ENCODE measurements around the gene CFD.
"Not testable (repeated sequence)": the region's sequence is repeated elsewhere in the genome, so short reads cannot be mapped to it uniquely, and the experiment has no call there.

Gene CFD

DNA sequence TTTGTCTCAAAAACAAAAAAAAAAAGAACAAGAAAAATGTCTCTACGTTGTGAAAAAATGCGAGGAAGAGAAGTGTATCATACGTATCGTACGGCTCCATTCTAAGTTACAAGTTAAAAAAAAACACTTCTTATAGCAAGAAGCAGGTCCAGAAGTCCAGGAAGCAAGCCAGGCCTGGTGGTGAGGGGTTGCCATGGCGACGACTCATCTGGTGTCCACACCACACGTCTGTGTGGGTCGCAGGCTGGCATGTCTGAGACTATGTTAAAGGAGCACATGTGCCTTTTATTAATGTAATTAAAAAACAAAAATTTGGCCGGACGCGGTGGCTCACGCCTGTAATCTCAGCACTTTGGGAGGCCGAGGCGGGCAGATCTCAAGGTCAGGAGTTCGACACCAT is 27.6 kb downstream of the CFD start:
- no peak overlapping the region for H3K27ac ChIP-seq (ENCODE audit: insufficient read depth in 1 of 2, low read depth in 1 of 2, low read length in 2 of 2, poor library complexity in 1 of 2, severe bottlenecking in 2 of 2)
- 98% methylated on average over 7 of the region's 16 CpGs for WGBS (ENCODE audit: insufficient coverage)
- H3K4me1 ChIP-seq (ENCODE audit: control extremely low read depth in 1 of 4, control insufficient read depth in 4 of 4, insufficient read depth in 4 of 4, low read length in 3 of 4), result peaks cover 0 to 5% (median 3%) of the 10 kb centered on the region in 4 experiments
- ChIA-PET POLR2A (no interaction called here), CTCF (no interaction called here)
- H3K4me3 ChIP-seq (ENCODE audit: control insufficient read depth in 1 of 7, extremely low read depth in 1 of 7, insufficient read depth in 4 of 7, low read depth in 2 of 7, low read length in 6 of 7), result no peak overlapping the region
- H3K9me3 ChIP-seq (ENCODE audit: control extremely low read depth in 1 of 5, control insufficient read depth in 4 of 5, insufficient read depth in 2 of 5, low read depth in 1 of 5, low read length in 4 of 5), result no peaks in the 10 kb centered on the region
- peaks cover 10 to 80% (median 46%) of the 10 kb centered on the region in 4 experiments for H3K36me3 ChIP-seq (ENCODE audit: control insufficient read depth in 4 of 4, insufficient read depth in 4 of 4, low read length in 3 of 4)
- DNase-seq, result no peak
- no peaks in the 10 kb centered on the region for H3K27me3 ChIP-seq (replicated peaks in 2 of 5; ENCODE audit: control insufficient read depth in 4 of 5, insufficient read depth in 5 of 5, low read length in 4 of 5)

DNA sequence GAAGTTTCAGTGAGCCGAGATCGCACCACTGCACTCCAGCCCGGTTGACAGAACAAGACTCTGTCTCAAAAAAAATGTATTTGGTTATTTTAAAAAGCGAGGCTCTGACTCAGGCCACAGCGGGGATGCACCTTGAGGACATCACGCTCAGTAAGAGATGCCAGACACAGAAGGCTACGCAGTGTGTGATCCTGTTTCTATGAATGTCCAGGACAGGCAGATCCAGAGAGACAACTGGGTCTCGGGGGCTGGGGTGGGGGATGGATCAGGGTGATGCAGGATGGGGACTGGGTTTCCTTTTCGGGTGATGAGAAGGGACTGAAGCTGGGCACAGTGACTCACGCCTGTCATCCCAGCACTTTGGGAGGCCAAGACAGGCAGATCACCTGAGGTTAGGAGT is 28.1 kb downstream of the CFD start:
- peaks cover 0 to 8% (median 6%) of the 10 kb centered on the region in 4 experiments for H3K4me1 ChIP-seq (ENCODE audit: control extremely low read depth in 1 of 4, control insufficient read depth in 4 of 4, insufficient read depth in 4 of 4, low read length in 3 of 4)
- H3K27ac ChIP-seq (ENCODE audit: insufficient read depth in 1 of 2, low read depth in 1 of 2, low read length in 2 of 2, poor library complexity in 1 of 2, severe bottlenecking in 2 of 2), result no peak overlapping the region
- POLR2A ChIA-PET, result no interaction called here
- 97% methylated on average over 9 of the region's 10 CpGs for WGBS (ENCODE audit: insufficient coverage)
- H3K4me3 ChIP-seq (ENCODE audit: control insufficient read depth in 1 of 7, extremely low read depth in 1 of 7, insufficient read depth in 4 of 7, low read depth in 2 of 7, low read length in 6 of 7), result no peak overlapping the region
- H3K9me3 ChIP-seq (ENCODE audit: control extremely low read depth in 1 of 5, control insufficient read depth in 4 of 5, insufficient read depth in 2 of 5, low read depth in 1 of 5, low read length in 4 of 5), result no peaks in the 10 kb centered on the region
- no peak for DNase-seq
- H3K27me3 ChIP-seq (replicated peaks in 2 of 5; ENCODE audit: control insufficient read depth in 4 of 5, insufficient read depth in 5 of 5, low read length in 4 of 5), result no peaks in the 10 kb centered on the region
- H3K36me3 ChIP-seq (ENCODE audit: control insufficient read depth in 4 of 4, insufficient read depth in 4 of 4, low read length in 3 of 4), result peaks cover 5 to 75% (median 41%) of the 10 kb centered on the region in 4 experiments
- CTCF ChIA-PET, result no interaction called here

DNA sequence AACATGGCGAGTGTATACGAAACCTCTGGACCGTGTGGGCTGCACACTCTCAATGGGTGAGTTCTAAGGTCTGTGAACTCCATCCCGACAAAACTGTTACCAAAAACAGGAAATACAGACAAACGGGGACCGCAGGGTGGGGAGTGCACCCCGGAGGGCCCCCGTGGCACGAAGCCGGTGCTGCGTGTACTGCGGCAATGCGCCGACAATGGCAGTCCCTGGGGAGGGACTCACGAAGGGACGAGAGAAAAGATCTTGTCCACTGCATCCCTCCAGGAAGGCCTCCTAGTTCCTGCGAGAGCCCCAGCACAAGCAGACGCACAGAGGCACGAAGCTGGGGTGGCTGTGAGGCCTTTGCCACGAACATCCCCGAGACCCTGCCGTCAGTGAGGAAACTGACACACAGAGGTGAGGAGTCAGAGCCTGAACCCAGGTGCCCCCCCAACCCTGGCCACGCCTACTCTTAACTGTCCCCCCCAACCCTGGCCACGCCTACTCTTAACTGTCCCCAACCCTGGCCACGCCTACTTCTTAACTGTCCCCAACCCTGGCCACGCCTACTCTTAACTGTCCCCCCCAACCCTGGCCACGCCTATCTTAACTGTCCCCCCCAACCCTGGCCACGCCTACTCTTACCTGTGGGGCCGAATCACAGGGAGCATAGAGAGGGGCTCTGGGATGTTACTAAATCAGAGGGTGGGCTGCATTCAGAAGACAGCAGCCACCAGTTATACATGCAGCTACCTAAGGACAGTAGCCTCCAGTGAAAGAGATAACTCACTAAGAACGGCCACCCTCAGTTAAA is 29.3 kb downstream of the CFD start:
- DNase-seq, result no peak
- Histone ChIP-seq H3K36me3 (ENCODE audit: control insufficient read depth in 4 of 4, insufficient read depth in 4 of 4, low read length in 3 of 4) (peaks cover 5 to 63% (median 36%) of the 10 kb centered on the region in 4 experiments), H3K4me1 (ENCODE audit: control extremely low read depth in 1 of 4, control insufficient read depth in 4 of 4, insufficient read depth in 4 of 4, low read length in 3 of 4) (peaks cover 0 to 10% (median 6%) of the 10 kb centered on the region in 4 experiments), H3K27ac (ENCODE audit: insufficient read depth in 1 of 2, low read depth in 1 of 2, low read length in 2 of 2, poor library complexity in 1 of 2, severe bottlenecking in 2 of 2) (no peak overlapping the region), H3K4me3 (ENCODE audit: control insufficient read depth in 1 of 7, extremely low read depth in 1 of 7, insufficient read depth in 4 of 7, low read depth in 2 of 7, low read length in 6 of 7) (no peak overlapping the region), H3K27me3 (replicated peaks in 2 of 5; ENCODE audit: control insufficient read depth in 4 of 5, insufficient read depth in 5 of 5, low read length in 4 of 5) (no peaks in the 10 kb centered on the region), H3K9me3 (ENCODE audit: control extremely low read depth in 1 of 5, control insufficient read depth in 4 of 5, insufficient read depth in 2 of 5, low read depth in 1 of 5, low read length in 4 of 5) (no peaks in the 10 kb centered on the region)
- CTCF ChIA-PET, result no interaction called here
- POLR2A ChIA-PET, result no interaction called here
- 94% methylated on average over 23 of the region's 30 CpGs for WGBS (ENCODE audit: insufficient coverage)

DNA sequence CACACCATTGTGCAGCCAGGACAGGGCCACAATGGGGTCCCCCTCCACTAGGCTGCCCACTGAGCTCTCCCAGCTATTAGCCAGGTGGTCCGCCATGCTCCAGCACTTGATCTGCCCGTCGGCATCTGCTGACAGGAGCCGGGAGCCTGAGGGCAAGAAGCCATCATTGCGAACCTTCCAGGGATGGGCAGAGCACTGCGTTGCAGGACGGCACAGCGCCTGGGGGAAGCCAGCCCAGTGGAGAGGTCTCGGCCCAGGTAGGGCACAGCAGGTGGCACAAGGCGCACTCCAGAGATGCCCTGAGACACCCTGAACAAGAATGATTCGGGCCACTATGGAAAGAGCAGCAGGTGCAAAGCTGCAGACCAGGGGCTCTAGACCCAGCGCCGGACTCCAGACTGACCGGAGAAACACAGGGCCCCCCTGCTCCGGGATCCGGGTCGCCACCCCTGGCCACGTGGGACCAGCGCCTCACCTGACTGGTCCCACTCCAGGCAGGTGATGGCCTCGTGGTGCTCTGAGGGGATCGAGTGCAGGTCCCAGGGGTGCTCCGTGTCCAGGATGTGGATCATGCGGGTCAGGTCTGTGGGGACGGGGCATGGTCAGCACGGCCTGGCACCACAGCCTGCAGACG is 30.3 kb downstream of the CFD start:
- H3K36me3 ChIP-seq (ENCODE audit: control insufficient read depth in 4 of 4, insufficient read depth in 4 of 4, low read length in 3 of 4), result peaks cover 5 to 53% (median 30%) of the 10 kb centered on the region in 4 experiments

DNA sequence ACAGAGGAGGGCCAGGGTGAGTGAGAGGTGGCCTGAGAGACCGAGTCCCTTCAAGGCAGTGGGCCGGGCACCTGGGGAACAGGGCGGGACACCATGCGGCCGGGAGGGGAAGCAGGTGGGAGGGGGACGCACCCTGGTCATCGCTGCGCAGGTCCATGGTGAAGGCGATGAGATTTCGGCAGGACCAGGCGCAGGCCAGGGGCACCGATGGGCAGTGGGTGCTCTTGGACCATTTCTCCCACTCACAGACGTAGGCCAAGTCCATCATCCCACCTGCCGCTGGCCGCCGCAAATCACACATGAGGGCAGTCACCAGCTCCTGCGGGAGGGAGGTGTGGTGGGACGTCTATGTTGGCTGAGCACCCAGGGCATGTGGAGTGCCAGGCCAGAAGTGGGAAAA is 31.4 kb downstream of the CFD start:
- WGBS (ENCODE audit: insufficient coverage), result 98% methylated on average over 16 of the region's 18 CpGs
- CTCF ChIA-PET, result no interaction called here
- POLR2A ChIA-PET, result no interaction called here
- no peak overlapping the region for H3K4me3 ChIP-seq (ENCODE audit: control insufficient read depth in 1 of 7, extremely low read depth in 1 of 7, insufficient read depth in 4 of 7, low read depth in 2 of 7, low read length in 6 of 7)
- peaks cover 5 to 42% (median 23%) of the 10 kb centered on the region in 4 experiments for H3K36me3 ChIP-seq (ENCODE audit: control insufficient read depth in 4 of 4, insufficient read depth in 4 of 4, low read length in 3 of 4)
- no peak overlapping the region for H3K27ac ChIP-seq (ENCODE audit: insufficient read depth in 1 of 2, low read depth in 1 of 2, low read length in 2 of 2, poor library complexity in 1 of 2, severe bottlenecking in 2 of 2)
- H3K9me3 ChIP-seq (ENCODE audit: control extremely low read depth in 1 of 5, control insufficient read depth in 4 of 5, insufficient read depth in 2 of 5, low read depth in 1 of 5, low read length in 4 of 5), result no peaks in the 10 kb centered on the region
- DNase-seq, result no peak
- peaks cover 0 to 11% (median 6%) of the 10 kb centered on the region in 4 experiments for H3K4me1 ChIP-seq (ENCODE audit: control extremely low read depth in 1 of 4, control insufficient read depth in 4 of 4, insufficient read depth in 4 of 4, low read length in 3 of 4)
- H3K27me3 ChIP-seq (replicated peaks in 2 of 5; ENCODE audit: control insufficient read depth in 4 of 5, insufficient read depth in 5 of 5, low read length in 4 of 5), result no peaks in the 10 kb centered on the region

More for the DNA sequence above, 30.3 kb downstream of the CFD start:
- ChIA-PET CTCF (no interaction called here), POLR2A (no interaction called here)
- WGBS (ENCODE audit: insufficient coverage), result 96% methylated on average over 26 of the region's 26 CpGs
- H3K27me3 ChIP-seq (replicated peaks in 2 of 5; ENCODE audit: control insufficient read depth in 4 of 5, insufficient read depth in 5 of 5, low read length in 4 of 5), result no peaks in the 10 kb centered on the region
- no peak overlapping the region for H3K4me3 ChIP-seq (ENCODE audit: control insufficient read depth in 1 of 7, extremely low read depth in 1 of 7, insufficient read depth in 4 of 7, low read depth in 2 of 7, low read length in 6 of 7)
- no peak for DNase-seq
- no peaks in the 10 kb centered on the region for H3K9me3 ChIP-seq (ENCODE audit: control extremely low read depth in 1 of 5, control insufficient read depth in 4 of 5, insufficient read depth in 2 of 5, low read depth in 1 of 5, low read length in 4 of 5)
- no peak overlapping the region for H3K27ac ChIP-seq (ENCODE audit: insufficient read depth in 1 of 2, low read depth in 1 of 2, low read length in 2 of 2, poor library complexity in 1 of 2, severe bottlenecking in 2 of 2)
- H3K4me1 ChIP-seq (ENCODE audit: control extremely low read depth in 1 of 4, control insufficient read depth in 4 of 4, insufficient read depth in 4 of 4, low read length in 3 of 4), result peaks cover 0 to 11% (median 6%) of the 10 kb centered on the region in 4 experiments

DNA sequence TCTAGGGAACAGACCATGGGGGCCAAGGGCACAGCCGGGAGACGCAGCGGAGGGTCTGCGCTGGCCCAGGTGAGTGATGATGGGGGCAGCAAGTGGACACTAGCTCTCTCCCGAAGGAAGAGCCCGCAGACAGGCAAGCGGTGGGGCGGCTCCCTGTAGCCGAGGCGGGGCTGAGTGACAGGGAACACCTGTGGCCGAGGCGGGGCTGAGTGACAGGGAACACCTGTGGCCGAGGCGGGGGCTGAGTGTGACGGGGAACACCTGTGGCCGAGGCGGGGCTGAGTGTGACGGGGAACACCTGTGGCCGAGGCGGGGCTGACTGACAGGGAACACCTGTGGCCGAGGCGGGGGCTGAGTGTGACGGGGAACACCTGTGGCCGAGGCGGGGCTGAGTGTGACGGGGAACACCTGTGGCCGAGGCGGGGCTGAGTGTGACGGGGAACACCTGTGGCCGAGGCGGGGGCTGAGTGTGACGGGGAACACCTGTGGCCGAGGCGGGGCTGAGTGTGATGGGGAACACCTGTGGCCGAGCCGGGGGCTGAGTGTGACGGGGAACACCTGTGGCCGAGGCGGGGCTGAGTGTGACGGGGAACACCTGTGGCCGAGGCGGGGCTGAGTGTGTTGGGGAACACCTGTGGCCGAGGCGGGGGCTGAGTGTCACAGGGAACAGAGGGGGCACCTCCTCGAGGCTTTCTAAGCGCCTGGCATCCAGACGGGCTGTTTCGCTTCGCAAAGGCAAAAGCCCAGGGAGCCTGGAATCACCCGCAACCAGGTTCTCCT is 32.1 kb downstream of the CFD start:
- H3K9me3 ChIP-seq (ENCODE audit: control extremely low read depth in 1 of 5, control insufficient read depth in 4 of 5, insufficient read depth in 2 of 5, low read depth in 1 of 5, low read length in 4 of 5); DNase-seq; H3K27me3 ChIP-seq (replicated peaks in 2 of 5; ENCODE audit: control insufficient read depth in 4 of 5, insufficient read depth in 5 of 5, low read length in 4 of 5); CTCF ChIA-PET: not testable (repeated sequence)
- WGBS (ENCODE audit: insufficient coverage), result 96% methylated on average over 24 of the region's 50 CpGs
- H3K4me1 ChIP-seq (ENCODE audit: control extremely low read depth in 1 of 4, control insufficient read depth in 4 of 4, insufficient read depth in 4 of 4, low read length in 3 of 4), result peaks cover 0 to 11% (median 6%) of the 10 kb centered on the region in 4 experiments
- POLR2A ChIA-PET, result interaction anchor here (0.7 kb wide), 1 partner anchor 17 kb away, joined by 3 read pairs; no protein-coding TSS in a partner anchor
- peak overlapping the region in 1 of 2 experiments; percentile 85 for H3K27ac ChIP-seq (ENCODE audit: insufficient read depth in 1 of 2, low read depth in 1 of 2, low read length in 2 of 2, poor library complexity in 1 of 2, severe bottlenecking in 2 of 2)
- peak overlapping the region; percentile 17 to 93 (median 84) for H3K4me3 ChIP-seq (ENCODE audit: control insufficient read depth in 1 of 7, extremely low read depth in 1 of 7, insufficient read depth in 4 of 7, low read depth in 2 of 7, low read length in 6 of 7)
- peaks cover 0 to 42% (median 20%) of the 10 kb centered on the region in 4 experiments for H3K36me3 ChIP-seq (ENCODE audit: control insufficient read depth in 4 of 4, insufficient read depth in 4 of 4, low read length in 3 of 4)

Data from common myeloid progenitor, CD34-positive (primary cell).